ENCODE measurements around the gene GRIA3. TPM values are rescaled to one million over a fixed set of nuclear protein-coding genes. Genes with fewer than 3 reads are reported as not detected.

Gene GRIA3
- total RNA-seq, 1 experiment from 2014 or later: 3.8 TPM

DNA sequence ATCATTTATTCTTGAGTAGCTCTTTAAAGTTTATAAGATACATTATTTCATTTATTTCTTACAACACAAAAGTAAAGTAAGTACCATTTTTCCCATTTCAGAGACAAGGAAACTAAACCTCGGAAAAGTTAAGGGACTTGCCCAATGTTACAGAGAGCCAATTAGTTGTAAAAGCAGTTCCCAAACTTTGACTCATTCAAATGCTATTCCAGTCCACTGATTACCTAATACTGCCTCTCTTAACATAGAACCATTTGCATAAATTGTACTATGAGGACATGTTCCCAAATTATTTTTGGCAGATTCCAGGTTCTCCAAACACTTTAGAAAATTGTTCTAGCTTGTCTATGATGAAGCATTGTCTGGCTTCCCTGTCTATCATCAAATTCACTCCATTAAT, 45.6 kb upstream of the GRIA3 start:
- H3K27me3 Mint-ChIP-seq (ENCODE audit: low read depth): no peaks in the 10 kb centered on the region; the same call in 1 of the 2 replicates
- CTCF ChIA-PET: no interaction called here
- POLR2A ChIA-PET: no interaction called here
- H3K4me1 Mint-ChIP-seq: peaks cover 17% of the 10 kb centered on the region
- no peaks in the 10 kb centered on the region for H3K36me3 Mint-ChIP-seq
- no peak for ATAC-seq
- no peak overlapping the region for H3K4me3 Mint-ChIP-seq
- no peaks in the 10 kb centered on the region for H3K9me3 Mint-ChIP-seq
- DNase-seq (ENCODE audit: low spot score): no peak
- TF ChIP-seq PRRX2 (CRISPR knock-in tag; IDR thresholded peaks at IDR 0.05): no peak
- no peak overlapping the region for H3K27ac Mint-ChIP-seq

DNA sequence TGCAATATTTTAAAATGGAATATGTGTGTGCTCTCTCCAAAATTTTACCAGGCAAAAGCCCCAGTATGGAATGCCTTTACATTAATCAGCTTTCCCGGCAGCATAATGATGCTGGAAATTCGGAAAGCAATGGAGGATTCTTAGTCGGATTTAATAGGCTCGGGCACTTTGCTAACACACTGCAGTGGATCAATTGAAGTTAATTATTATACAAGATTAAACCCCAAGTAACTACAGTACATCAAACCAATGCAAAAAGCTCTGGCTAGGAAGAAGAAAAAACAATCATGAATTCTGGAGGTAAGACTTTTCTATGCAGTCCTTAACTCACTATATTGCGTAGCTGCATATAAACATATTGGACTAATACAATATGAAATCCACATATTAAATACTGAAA, 43.6 kb upstream of the GRIA3 start:
- TF ChIP-seq TEAD1 (CRISPR knock-in tag; IDR thresholded peaks at IDR 0.05) (no peak), ESRRA (CRISPR knock-in tag; IDR thresholded peaks at IDR 0.05; ENCODE audit: borderline replicate concordance) (no peak), CREB1 (CRISPR knock-in tag; IDR thresholded peaks at IDR 0.05) (no peak)
- TF ChIP-seq, protein P1, sequence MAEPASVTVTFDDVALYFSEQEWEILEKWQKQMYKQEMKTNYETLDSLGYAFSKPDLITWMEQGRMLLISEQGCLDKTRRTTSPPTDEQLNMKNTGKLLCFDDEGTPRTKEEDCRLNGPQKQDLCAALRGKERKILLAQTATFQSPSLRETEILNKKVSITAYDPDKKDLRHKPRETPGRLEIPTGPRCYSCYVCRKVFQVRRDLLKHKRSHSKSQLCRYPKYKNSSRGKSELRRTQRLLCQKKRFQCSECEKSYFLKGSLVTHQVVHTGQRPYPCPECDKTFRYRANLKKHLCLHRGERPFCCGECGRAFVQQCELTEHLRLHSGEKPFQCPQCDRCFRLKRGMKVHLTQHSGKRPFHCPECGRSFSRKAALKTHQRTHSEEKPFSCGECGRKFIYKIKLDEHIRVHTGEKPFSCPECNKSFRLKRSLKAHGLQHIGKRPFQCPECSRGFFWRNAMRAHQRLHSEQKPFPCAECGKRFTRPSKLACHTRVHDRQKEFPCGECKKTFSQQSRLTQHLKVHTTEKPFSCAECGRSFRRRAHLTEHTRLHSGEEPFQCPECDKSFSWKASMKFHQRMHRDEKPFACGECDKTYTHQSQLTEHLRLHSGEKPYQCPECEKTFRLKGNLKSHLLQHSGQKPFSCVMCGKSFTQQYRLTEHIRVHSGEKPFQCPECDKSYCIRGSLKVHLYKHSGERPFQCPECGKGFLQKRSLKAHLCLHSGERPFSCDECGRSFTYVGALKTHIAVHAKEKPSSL (CRISPR knock-in tag; conservative IDR thresholded peaks at IDR 0.05): no peak
- Mint-ChIP-seq H3K4me1 (peaks cover 22% of the 10 kb centered on the region), H3K27ac (no peak overlapping the region), H3K27me3 (ENCODE audit: low read depth) (no peaks in the 10 kb centered on the region; the same call in 1 of the 2 replicates), H3K36me3 (no peaks in the 10 kb centered on the region), H3K9me3 (no peaks in the 10 kb centered on the region), H3K4me3 (no peak overlapping the region)
- ATAC-seq: no peak
- CTCF ChIA-PET: no interaction called here
- DNase-seq (ENCODE audit: low spot score): no peak
- POLR2A ChIA-PET: no interaction called here

DNA sequence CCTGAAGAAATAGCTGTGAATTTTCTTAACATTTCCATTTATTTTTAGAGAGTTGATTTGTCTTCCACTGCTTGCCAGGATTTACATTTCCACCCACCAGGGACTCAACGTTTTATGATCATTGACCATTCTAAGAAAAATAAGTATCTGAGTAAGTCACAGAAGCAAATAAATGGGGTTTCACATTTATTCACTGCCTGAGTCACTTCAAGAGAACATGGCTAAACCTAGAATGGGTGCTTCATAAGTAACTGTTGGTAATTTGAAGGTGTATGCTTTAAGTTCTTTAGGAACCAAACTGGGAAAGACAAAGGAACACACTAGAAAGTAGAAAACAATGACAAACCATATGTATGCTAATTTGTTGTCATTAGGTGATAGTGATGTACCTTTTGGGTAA, 43.2 kb upstream of the GRIA3 start:
- Mint-ChIP-seq H3K36me3 (no peaks in the 10 kb centered on the region), H3K27me3 (ENCODE audit: low read depth) (no peaks in the 10 kb centered on the region; the same call in 1 of the 2 replicates), H3K9me3 (no peaks in the 10 kb centered on the region), H3K4me1 (peaks cover 22% of the 10 kb centered on the region), H3K4me3 (no peak overlapping the region), H3K27ac (no peak overlapping the region)
- DNase-seq (ENCODE audit: low spot score) (no peak), ATAC-seq (no peak)
- POLR2A ChIA-PET: no interaction called here
- CTCF ChIA-PET: no interaction called here
- TF ChIP-seq, protein P2, sequence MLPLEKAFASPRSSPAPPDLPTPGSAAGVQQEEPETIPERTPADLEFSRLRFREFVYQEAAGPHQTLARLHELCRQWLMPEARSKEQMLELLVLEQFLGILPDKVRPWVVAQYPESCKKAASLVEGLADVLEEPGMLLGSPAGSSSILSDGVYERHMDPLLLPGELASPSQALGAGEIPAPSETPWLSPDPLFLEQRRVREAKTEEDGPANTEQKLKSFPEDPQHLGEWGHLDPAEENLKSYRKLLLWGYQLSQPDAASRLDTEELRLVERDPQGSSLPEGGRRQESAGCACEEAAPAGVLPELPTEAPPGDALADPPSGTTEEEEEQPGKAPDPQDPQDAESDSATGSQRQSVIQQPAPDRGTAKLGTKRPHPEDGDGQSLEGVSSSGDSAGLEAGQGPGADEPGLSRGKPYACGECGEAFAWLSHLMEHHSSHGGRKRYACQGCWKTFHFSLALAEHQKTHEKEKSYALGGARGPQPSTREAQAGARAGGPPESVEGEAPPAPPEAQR (CRISPR knock-in tag; IDR thresholded peaks at IDR 0.05): no peak
- no peak for TF ChIP-seq SOX15 (CRISPR knock-in tag; IDR thresholded peaks at IDR 0.05)
- no peak for TF ChIP-seq ZNF121 (CRISPR knock-in tag; IDR thresholded peaks at IDR 0.05)
- no peak for TF ChIP-seq EMX1 (CRISPR knock-in tag; IDR thresholded peaks at IDR 0.05)
- no peak for TF ChIP-seq SMAD4 (CRISPR knock-in tag; IDR thresholded peaks at IDR 0.05)
- no peak for TF ChIP-seq OVOL2 (CRISPR knock-in tag; IDR thresholded peaks at IDR 0.05; ENCODE audit: borderline replicate concordance)
- no peak for TF ChIP-seq ETV6 (CRISPR knock-in tag; IDR thresholded peaks at IDR 0.05)
- no peak for TF ChIP-seq KAT7 (CRISPR knock-in tag; IDR thresholded peaks at IDR 0.05; ENCODE audit: borderline replicate concordance)
- TF ChIP-seq ZNF317 (CRISPR knock-in tag; IDR thresholded peaks at IDR 0.05; ENCODE audit: borderline replicate concordance, low read depth): no peak
- TF ChIP-seq, protein P3, sequence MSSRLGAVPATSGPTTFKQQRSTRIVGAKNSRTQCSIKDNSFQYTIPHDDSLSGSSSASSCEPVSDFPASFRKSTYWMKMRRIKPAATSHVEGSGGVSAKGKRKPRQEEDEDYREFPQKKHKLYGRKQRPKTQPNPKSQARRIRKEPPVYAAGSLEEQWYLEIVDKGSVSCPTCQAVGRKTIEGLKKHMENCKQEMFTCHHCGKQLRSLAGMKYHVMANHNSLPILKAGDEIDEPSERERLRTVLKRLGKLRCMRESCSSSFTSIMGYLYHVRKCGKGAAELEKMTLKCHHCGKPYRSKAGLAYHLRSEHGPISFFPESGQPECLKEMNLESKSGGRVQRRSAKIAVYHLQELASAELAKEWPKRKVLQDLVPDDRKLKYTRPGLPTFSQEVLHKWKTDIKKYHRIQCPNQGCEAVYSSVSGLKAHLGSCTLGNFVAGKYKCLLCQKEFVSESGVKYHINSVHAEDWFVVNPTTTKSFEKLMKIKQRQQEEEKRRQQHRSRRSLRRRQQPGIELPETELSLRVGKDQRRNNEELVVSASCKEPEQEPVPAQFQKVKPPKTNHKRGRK (CRISPR knock-in tag; IDR thresholded peaks at IDR 0.05; ENCODE audit: borderline replicate concordance): no peak
- no peak for TF ChIP-seq FOXP1 (CRISPR knock-in tag; IDR thresholded peaks at IDR 0.05; ENCODE audit: borderline replicate concordance)
- TF ChIP-seq TEAD1 (CRISPR knock-in tag; IDR thresholded peaks at IDR 0.05): no peak
- TF ChIP-seq ZBTB21 (CRISPR knock-in tag; IDR thresholded peaks at IDR 0.05; ENCODE audit: borderline replicate concordance): no peak
- TF ChIP-seq, protein P4, sequence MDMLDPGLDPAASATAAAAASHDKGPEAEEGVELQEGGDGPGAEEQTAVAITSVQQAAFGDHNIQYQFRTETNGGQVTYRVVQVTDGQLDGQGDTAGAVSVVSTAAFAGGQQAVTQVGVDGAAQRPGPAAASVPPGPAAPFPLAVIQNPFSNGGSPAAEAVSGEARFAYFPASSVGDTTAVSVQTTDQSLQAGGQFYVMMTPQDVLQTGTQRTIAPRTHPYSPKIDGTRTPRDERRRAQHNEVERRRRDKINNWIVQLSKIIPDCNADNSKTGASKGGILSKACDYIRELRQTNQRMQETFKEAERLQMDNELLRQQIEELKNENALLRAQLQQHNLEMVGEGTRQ (CRISPR knock-in tag; IDR thresholded peaks at IDR 0.05): no peak
- TF ChIP-seq SMAD3 (CRISPR knock-in tag; IDR thresholded peaks at IDR 0.05; ENCODE audit: borderline replicate concordance): no peak
- TF ChIP-seq ZNF416 (CRISPR knock-in tag; IDR thresholded peaks at IDR 0.05): no peak
